Cardiac muscle cell (in vitro differentiated cells and primary cell): Measurements from ENCODE around the gene RHBDD1. TPM values are rescaled to one million over a fixed set of nuclear protein-coding genes. Genes with fewer than 3 reads are reported as not detected.

Experiments
- DNase-seq, 2 donors: peaks; one replicate each; pipeline versions ENCODE4 v3.0.0 to v3.0.0-alpha.2; 2010 to 2017; ENCODE audit warnings: low read depth in 1 of 2, low spot score in 1 of 2
- H3K27ac ChIP-seq: fragments of 200-600 bp; sonication (generic); 2 replicates; pipeline ENCODE4 v1.5.1; 2016
- H3K27me3 ChIP-seq: fragments of 200-600 bp; sonication (generic); 2 replicates; pipeline ENCODE4 v1.6.0; 2016; ENCODE audit warnings: control low read depth
- H3K36me3 ChIP-seq: fragments of 200-600 bp; sonication (generic); 2 replicates; pipeline ENCODE4 v1.5.1; 2016; ENCODE audit warnings: control low read depth
- H3K4me1 ChIP-seq: fragments of 200-600 bp; sonication (generic); 2 replicates; pipeline ENCODE4 v1.8.1; 2017; ENCODE audit warnings: low read depth, mild to moderate bottlenecking, mixed run types
- H3K4me3 ChIP-seq: fragments of 200-600 bp; sonication (generic); 2 replicates; pipeline ENCODE4 v1.5.1; 2016; ENCODE audit warnings: mild to moderate bottlenecking
- H3K9me3 ChIP-seq: fragments of 200-600 bp; sonication (generic); 2 replicates; pipeline ENCODE4 v1.5.1; 2017; ENCODE audit warnings: low read depth, mild to moderate bottlenecking, control low read depth
- CTCF ChIP-seq: IDR thresholded peaks from 2 replicates; pipeline ENCODE4 v1.5.1; 2012; ENCODE audit warnings: low read depth, mild to moderate bottlenecking, low read length
- polyA plus RNA-seq: library from polyadenylated mRNA; unstranded; fragments of >200 nt; fragmentation: Nextera tagmentation; extraction: Ambion mirVana; gene quantifications from 2 replicates; pipeline ENCODE4 v1.2.1, GENCODE V29; 2016
- total RNA-seq: library from RNA; depleted of rRNA; stranded (reverse); fragments of >200 nt; gene quantifications from 2 replicates; pipeline ENCODE4 v1.2.3, GENCODE V29; 2016

RHBDD1 gene
- total and polyA plus RNA-seq, 2 experiments from 2014 or later, result 6.3 to 12.9 TPM

GRCh38 chr2:226874749-226875148 is 38.9 kb downstream of the RHBDD1 start:
- no peak for DNase-seq
- Histone ChIP-seq H3K4me1 (no peaks in the 10 kb centered on the region), H3K4me3 (no peak overlapping the region), H3K27me3 (no peaks in the 10 kb centered on the region), H3K9me3 (no peaks in the 10 kb centered on the region), H3K36me3 (no peaks in the 10 kb centered on the region), H3K27ac (no peak overlapping the region)
- TF ChIP-seq CTCF, result no peak

- Histone ChIP-seq H3K27me3 (no peaks in the 10 kb centered on the region), H3K36me3 (no peaks in the 10 kb centered on the region), H3K27ac (no peak overlapping the region), H3K4me1 (no peaks in the 10 kb centered on the region), H3K9me3 (no peaks in the 10 kb centered on the region), H3K4me3 (no peak overlapping the region)
- DNase-seq, result no peak
- TF ChIP-seq CTCF, result no peak
Measured at GRCh38 chr2:226875438-226876225, 39.8 kb downstream of the RHBDD1 start.

- H3K9me3 ChIP-seq, result no peaks in the 10 kb centered on the region
- H3K36me3 ChIP-seq, result no peaks in the 10 kb centered on the region
- no peaks in the 10 kb centered on the region for H3K4me1 ChIP-seq
- no peak overlapping the region for H3K4me3 ChIP-seq
- no peak overlapping the region for H3K27ac ChIP-seq
- H3K27me3 ChIP-seq, result no peaks in the 10 kb centered on the region
- no peak for TF ChIP-seq CTCF
- no peak for DNase-seq
Measured at GRCh38 chr2:226877491-226877890, 41.6 kb downstream of the RHBDD1 start.

GRCh38 chr2:226881287-226881686 is 45.4 kb downstream of the RHBDD1 start:
- Histone ChIP-seq H3K4me3 (no peak overlapping the region), H3K27ac (no peak overlapping the region), H3K9me3 (no peaks in the 10 kb centered on the region), H3K27me3 (no peaks in the 10 kb centered on the region), H3K4me1 (no peaks in the 10 kb centered on the region), H3K36me3 (no peaks in the 10 kb centered on the region)
- DNase-seq, result no peak
- TF ChIP-seq CTCF, result no peak

- no peak for DNase-seq
- Histone ChIP-seq H3K36me3 (no peaks in the 10 kb centered on the region), H3K27me3 (no peaks in the 10 kb centered on the region), H3K4me1 (no peaks in the 10 kb centered on the region), H3K27ac (no peak overlapping the region), H3K4me3 (no peak overlapping the region), H3K9me3 (no peaks in the 10 kb centered on the region)
- TF ChIP-seq CTCF, result no peak
Measured at GRCh38 chr2:226882606-226883005, 46.8 kb downstream of the RHBDD1 start.
